Testis (tissue), 2 donors: ENCODE results near the gene SPDL1.

ENCODE experiments used
- CTCF ChIP-seq, 3 experiments: fragments of 450-650 bp in 2 of 3; fragments of 200-600 bp in 1 of 3; sonication (generic) in 1 of 3; IDR thresholded peaks; one replicate each; pipeline ENCODE4 v1.5.1; 2016 to 2019; ENCODE audit warnings: antibody characterized with exemption in 3 of 3, mild to moderate bottlenecking in 2 of 3, moderate library complexity in 1 of 3
- POLR2A ChIP-seq: fragments of 450-650 bp; IDR thresholded peaks from one replicate; pipeline ENCODE4 v1.6.1; 2017; ENCODE audit warnings: antibody characterized with exemption, mild to moderate bottlenecking, moderate library complexity

DNA sequence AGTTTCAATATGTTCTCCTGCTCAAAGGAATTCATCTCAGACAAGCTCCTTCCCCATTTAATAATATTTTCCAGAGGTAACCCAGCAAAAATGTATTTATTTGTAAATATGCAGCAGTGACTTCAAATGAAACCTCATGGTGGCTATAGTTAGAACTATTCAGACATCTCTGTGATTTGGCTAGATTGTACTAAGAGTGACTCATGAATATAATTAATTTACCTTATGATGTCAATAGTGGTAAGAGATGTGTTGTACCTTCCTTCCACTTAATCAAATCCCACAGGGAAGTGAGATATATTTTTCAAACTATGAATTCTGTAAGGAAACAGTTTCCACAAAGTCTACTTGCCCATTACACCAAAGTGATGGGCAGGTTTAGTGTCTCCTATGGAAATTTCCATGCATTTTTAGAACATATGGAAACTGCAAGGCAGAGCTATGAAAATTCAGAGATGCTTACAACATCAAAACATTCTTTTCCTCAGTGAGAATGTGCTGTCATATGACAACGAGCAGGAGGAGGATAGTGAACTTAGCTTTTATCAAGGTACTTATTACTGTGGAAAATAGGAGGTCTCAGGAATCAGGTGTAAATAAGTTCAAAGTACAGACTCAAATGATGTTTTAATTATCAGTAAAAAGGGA, 34.0 kb upstream of the SPDL1 start:
- no peak for TF ChIP-seq POLR2A
- no peak for TF ChIP-seq CTCF (IDR thresholded peaks at IDR 0.05)
